GM19463 (cell line): ENCODE results near the gene DECR2.
A peak's percentile ranks its signal among the peaks of the same experiment; 100 is the strongest.
"Not testable (repeated sequence)": the region's sequence is repeated elsewhere in the genome, so short reads cannot be mapped to it uniquely, and the experiment has no call there.

Source experiments
- ATAC-seq: cut with Tn5 transposase; IDR thresholded peaks from one replicate; pipeline ENCODE4 v1.9.1; 2021; ENCODE audit warnings: mild to moderate bottlenecking, moderate library complexity; ENCODE audit not compliant: unreplicated experiment

The DECR2 gene, protein sequence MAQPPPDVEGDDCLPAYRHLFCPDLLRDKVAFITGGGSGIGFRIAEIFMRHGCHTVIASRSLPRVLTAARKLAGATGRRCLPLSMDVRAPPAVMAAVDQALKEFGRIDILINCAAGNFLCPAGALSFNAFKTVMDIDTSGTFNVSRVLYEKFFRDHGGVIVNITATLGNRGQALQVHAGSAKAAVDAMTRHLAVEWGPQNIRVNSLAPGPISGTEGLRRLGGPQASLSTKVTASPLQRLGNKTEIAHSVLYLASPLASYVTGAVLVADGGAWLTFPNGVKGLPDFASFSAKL

DNA sequence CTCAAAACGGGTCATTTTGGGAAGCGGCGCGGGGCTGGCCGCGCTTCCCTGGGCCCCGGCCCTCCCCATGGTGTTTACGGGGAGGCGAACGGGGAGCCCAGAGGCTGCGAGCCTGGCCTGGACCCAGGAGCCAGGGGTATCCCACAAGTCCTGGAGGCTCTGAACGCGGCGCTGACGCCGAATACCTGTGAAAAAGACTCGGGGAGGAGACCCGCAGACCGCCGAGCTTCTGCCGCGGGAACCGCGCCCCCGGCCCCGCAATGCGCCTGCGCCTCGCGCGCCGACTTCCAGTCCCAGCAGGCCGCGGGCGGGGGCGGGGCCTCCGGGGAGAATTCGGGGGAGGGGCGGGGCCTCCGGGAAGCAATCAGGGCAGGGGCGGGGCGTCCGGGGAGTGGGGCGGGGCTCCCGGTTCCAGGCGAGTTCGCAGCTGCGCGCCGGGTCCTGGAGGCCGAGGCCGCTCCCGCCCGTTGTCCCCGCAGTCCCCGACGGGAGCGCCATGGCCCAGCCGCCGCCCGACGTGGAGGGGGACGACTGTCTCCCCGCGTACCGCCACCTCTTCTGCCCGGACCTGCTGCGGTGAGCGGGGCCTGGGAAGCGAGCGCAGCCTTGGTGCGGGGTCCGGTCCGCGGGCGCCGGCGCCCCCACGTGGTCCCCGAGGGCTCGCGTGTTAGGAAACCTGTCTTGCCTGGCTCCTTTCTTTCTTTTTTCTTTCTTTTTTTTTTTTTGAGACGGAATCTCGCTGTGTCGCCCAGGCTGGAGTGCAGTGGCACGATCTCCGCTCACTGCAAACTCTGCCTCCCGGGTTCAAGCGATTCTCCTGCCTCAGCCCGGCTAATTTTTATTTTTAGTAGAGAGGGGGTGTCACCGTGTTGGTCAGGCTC lies at the start of gene DECR2:
Gene DECR2, plus strand, starts transcription at position 418 of the 881 bp plus-strand sequence. Its CDS starts 79 bp downstream, at position 497.
- peak; percentile 64 for ATAC-seq

DNA sequence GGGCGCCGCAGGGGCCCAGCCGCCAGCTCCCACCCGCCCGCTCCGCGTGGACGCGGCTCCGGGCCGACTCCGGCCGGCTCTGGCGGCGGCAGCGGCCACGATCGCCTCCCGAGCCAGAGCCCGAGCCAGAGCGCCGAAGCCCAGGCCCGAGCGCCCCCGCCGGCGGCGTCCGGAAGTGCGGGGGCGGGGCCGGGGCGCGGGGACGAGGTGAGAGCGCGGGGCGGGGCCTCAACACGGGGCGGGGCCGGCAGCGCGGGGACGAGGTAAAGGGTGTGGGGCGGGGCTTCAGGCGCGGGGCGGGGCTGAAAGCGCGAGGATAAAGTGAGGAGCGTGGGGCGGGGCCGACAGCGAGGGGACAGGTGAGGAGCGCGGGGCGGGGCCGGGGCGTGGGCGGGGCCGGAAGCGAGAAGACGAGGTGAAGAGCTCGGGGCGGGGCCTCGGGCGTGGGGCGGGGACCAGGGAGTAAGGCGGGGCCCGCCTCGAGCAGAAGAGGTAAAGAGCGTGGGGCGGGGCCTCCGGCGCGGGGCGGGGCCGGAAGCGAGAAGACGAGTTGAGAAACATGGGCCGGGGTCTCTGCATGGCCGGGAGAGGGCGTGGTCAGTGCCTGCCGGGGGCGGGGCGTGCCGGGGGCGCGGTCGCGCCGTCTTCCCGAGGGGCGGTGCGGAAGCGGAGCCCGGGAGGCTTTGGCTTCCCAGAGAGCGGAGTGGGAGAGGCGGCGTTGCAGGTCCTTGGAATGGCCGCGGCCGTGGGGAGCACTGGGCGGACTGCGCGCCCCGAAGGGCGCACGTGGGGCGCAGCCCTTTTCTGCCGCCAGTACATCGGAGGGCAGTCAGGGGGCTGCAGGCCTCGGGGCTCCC lies 48.9 kb upstream of the DECR2 start, which contains the start of gene AXIN1:
Gene AXIN1, minus strand, starts transcription at position 177 of the 857 bp plus-strand sequence. CDS start 5,698 bp downstream, outside the sequence.
- ATAC-seq = peak; percentile 58

DNA sequence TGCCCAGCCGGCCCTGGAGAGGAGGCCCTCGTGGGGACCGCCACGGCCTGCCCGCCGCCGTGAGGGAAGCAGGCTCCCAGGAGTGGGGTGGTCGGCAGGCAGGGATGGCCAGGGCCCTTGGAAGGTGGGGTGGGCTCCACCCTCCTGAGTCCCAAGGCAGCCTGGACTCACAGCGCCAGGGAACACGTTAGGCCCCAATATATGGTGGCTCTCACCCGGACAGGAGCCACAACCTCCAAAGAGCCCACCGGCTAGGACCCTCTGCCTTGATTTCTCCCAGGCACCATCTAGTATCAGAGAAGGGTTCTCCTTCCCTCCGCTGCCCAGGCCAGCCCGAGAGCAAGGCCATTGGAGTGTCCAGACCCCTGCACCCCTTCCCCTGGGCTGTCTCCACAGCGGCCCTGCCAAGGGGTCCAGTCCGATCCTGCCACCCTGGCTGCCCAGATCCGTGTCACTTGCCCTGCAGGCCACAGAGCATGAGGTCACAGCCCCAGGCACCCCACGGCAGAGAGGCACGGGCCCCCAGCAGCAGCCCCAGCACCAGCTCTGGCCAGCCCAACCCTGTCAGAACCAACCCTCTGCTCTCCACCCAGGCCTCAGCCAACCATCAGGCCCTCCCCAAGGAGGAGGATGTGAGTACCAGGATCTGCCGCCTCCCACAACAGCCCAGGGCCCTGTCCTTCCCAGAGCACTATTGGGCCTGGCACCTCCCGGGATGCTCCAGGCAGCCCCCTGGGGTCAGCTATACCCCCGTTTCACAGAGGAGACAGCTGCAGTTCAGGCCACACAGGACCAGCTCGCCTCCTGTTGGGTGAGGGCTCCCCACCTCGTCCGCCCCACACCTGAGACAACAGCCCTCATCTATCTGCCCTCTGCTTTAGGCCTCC lies 48.0 kb upstream of the DECR2 start:
- no peak for ATAC-seq

DNA sequence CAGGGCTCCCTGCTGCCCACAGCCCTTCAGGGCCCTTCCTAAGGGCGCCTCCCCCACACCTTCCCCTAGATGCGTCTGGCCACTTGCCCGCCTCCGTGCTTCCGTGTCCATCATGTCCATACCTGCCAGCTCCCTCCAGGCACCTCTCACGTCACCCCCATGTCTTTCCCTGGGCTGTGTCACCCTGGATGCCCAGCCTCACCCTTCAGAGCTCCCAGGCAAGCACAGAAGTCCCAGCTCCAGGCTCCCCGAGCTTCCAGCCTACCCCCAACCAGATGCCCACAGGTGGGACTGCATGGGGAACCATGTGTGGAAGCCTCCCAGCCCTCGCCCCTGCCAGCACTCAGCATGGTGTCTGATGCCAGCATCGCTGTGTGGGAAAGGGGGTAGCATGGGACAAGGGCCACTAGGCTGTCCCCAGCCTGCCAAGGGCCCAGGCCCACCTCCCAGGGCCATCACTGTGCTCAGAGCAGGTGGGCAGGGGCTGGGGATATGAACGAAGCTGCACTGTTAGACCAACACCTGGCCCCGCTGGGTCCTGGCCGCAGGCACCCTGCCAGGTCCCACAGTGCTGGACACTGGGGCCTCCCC lies 47.3 kb upstream of the DECR2 start:
- no peak for ATAC-seq

DNA sequence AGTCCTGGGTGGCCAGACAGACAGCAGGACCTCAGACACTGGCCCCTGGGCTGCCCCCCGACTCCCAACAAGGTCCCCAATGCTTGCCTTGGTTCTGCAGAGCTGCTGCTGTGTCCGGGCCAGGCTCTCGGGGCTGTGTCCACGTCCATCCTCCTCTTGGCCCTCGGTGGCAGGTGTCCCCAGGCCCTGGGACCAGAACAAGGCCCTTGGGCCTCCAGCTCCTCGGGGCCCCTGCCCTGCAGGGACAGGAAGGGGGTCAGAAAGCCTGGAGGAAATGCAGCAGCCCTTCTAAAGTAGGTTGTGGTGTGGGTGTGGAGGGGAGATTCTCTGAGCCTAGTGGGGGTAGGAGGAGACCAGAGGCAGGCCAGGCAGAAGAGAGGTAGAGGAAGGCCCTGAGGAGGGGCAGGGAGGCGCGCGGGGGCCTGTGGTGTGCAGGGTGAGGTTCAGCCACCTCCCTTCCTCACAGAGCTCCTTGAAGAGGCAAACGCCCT lies 46.7 kb upstream of the DECR2 start:
- ATAC-seq = no peak

DNA sequence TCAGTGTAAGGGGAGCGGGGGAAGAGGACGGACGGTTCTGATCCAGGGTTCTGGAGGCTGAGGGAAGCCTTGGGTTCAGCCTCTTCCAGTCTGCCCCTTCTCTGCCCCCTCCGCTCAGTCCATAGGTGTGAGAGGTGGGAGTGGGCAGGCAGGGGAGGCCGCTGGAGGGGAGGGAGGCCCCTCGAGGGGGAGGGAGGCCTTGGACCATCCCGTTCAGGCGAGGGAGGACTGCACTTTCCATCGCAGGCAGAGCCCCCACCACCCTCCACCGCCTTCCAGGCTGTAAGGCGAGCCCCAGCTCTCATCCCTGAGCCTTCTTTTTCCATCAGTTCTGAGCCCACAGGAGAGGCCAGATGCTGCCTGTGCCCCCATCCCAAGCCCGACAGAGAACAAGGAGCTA lies 44.9 kb upstream of the DECR2 start:
- ATAC-seq = no peak

DNA sequence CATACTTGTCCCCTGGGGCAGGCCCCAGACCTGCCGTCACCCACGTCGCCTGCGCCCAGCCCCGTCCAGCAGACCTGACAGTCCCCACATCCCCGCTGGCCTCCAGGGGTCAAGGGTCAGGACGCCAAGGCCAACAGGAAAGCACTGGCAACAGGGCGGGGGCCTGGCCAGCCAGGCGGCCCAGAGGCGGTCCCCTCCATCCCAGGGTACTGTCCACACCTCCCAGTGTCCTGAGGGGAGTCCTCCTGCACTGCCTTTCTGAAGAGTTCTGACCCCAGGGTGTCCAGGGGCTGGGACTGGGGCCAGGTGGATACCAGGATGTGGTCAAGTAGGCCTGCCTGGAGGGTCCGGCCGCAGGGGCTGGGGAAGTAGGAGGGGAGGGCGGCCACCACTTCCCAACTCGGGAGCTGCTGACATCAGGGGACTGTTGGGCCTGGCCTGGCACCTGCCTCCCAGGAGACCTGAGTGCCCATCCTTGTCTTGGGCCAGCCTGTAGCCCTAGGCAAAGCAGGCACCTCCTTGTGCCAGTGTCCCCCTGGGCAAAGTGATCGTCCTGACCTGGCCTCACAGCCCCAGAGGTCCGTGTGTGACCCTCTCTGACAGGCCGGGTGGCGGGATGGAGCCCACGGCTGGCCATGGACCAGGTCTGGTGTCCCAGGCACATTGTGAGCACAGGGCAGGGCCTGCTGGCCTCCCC lies 42.5 kb upstream of the DECR2 start:
- ATAC-seq = no peak

DNA sequence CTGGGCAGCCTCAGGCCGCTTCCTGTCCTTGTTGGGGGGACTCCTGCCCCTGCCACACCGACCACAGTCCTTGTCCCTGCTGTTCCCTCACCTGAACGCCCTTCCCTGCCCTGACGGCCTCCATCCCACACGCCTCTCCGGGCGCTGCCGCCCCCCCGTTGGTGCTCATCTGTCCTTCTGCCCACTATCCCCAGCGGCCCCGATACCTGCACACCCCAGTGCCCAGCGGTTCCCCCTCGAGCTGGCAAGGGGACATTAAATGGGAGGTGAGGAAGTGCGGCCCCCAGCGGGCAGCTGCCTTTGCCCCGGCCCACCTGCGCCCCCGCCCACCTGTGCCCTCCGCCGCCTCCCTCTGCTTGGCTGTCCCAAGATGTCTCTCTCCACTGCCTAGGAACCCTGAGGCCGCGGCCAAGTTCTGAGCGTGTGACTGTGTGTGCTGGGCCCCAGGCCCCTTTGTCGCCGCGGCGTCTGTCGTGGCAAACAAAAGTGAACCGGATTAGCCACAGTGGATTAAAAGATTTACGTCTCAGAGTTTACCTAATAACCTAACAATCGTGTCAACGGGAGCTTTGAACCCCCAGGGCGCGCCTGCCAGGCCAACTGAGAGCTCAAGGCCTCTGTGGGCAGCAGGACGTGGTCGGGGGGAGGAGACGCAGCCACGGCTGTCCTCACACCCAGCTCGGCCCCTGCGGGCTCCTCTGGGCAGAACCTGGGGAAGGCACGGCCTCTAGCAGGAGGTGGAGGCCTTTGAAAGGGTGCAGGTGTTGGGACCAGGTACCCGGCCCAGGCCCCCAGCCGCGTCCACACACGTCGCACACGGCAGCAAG lies 41.6 kb upstream of the DECR2 start:
- no peak for ATAC-seq

DNA sequence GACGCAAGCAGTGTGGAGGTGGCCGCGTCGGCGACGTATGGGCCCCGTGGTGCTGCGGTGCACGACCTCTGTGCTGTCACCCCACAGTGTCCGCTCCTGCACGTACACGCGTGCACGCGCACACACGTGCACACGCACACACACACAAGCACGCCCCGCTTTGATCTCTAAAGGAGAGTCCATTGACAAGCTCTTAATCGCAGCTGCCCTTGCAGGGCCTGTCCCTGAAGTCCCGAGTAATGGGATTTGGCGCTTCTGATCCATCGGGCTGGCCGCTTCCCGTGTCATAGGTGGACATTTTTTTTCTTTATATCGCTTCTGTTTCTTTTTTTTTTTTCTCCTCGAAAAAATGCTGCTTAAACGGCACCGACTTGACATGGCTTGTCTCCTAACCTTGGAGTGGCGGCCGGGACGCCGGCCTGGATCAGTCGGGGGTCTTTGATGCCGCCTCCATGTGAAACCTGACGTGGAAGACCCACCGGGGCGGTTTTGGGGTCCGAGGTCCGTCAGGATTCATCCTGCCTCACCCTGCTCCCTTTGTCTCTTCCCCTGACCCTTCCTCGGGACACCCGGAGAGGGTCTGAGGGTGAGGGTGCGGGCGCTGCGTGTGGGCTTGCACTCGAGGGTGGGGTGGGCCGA lies 40.9 kb upstream of the DECR2 start:
- no peak for ATAC-seq

DNA sequence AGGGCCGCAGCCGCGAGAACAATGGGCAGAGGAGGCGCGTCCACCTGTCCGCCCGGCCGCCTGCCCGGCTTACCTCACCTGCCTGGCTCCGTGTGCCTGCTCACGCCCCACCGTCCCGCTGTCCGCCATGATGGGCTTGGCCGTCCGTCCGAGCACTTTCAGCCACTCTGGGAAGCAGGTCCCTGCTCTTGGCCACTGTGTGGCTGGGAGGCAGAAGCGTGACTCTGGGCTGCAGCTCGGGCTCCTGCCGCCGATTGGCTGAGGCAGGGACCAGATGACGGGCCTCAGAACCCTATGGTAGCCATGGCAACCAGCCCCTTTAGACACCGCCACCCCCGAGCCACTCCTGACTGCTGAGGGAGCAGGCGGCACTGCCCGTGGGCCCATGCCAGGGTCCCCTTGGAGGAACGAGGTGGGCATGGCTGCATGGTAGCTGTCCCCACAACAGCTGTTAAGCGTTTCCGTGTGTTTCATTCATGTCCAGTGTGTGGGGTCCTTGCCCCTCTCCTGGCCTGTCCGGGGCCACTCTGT lies 40.3 kb upstream of the DECR2 start:
- ATAC-seq = no peak

DNA sequence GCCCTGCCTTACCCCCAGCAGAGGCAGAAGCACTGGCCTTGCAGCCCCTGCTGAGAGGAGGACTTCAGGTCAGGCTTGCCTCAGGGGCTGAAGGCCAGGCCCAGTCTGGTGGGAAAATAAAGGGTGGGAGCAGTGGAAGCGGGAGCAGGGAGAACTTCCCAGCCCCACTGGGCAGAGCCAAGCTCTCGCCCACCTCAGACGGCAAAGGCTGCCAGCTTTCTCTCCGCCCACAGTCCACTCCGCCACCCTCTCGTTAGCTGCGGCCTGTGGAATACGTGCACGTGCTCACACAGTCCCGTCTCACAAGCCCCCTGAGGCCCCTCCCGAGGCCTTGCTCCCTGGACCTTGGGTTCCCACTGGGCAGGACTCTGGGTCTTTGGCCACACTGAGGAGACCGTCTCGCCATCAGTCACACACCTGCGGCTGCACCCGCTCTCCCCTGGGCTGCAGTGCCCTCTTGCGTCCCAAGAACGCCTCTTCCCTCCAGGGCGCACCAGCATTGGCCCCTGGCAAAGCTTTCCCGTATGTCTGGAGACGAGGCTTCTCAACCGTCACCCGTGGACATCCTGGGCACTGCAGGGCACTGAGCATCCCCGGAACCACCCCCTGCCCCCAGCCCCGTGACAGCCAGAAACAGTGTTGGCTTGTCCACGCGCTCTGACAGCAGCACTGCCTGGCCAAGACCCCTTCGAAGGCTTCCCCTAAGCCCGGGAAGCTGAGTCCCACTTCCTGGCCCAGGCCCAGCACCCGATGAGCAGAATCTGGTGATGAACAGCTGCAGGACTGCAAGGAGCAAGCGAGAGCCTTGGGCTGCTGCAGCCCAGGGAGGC lies 39.6 kb upstream of the DECR2 start:
- ATAC-seq = no peak

DNA sequence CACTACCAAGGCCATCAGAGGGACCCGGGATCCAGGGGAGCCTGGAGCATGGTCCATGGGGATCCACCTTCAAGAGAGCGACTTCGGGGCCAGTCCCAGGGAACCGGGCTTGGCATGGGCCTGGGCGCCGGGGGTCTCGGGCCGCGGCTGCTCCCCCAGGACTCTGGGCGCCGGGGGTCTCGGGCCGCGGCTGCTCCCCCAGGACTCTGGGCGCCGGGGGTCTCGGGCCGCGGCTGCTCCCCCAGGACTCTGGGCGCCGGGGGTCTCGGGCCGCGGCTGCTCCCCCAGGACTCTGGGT lies 39.0 kb upstream of the DECR2 start:
- not testable (repeated sequence) for ATAC-seq

DNA sequence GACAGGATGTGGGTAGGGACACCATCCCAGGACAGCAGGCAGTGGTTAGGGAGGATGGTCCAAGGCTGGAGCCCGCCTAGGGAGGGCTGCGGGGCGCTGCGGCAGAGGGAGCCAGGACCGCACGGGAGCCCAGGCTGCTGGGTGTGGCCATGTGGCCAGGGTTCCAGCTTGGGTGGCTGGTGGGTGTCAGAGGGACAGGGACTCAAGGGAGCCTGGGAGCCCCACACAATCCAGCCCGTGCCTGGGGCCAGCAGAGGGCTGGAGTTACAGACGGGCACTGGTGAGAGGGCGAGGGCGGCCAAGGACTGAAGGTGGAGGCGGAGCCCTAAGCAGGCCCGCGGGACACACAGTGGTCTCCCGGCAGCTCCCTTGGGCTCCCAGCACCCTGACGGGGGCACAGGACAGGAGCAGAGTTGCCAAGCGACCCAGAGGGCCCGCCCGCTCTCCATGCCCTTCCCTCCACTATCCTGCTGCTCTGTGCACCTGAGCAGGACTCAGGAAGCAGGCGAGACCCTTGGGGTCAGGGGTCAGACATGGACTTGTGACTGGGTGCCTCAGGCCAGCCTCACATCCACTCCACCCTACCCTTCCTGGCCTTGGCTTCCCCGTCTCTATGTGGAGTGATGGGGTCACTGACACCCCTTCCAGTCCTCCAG lies 38.4 kb upstream of the DECR2 start:
- ATAC-seq = no peak

DNA sequence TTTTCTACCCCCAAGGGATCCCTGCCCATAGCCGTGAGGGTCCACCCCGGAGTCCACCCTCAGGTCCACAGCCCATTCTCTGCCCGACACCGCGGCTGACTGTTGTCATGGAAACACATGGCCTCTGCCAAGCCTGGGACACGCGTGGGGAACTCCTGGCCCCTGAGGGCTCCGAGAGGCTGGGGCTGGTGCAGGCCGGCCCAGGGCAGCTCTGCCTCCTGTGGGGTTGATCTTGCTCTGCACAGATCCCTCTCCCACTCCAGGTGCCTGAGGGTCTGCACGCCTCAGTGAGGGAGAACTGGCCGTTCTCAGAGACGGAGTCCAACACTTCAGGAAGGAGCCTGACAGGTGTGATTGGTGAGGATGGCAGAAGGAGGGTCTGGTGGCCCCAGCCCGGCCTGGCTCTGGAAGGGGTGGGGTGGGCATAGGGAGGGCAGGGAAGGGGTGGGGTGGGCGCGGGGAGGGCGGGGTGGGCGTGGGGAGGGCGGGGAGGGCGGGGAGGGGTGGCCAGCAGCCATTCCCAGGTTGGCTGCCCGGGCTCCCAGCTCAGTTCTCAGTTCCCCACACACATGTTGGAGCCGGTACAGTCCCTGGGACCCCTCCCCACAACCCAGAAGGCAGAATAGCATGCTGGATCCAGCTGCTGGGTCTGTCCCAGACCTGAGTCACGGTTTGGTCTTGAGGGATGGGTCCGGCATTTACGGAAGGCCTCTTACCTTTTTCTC lies 37.8 kb upstream of the DECR2 start:
- no peak for ATAC-seq
